GM12874 (cell line): ENCODE data around the gene CSF3.

Experiments used
- CTCF ChIP-seq: IDR thresholded peaks from 2 replicates; pipeline ENCODE4 v1.5.1; 2011; ENCODE audit warnings: low read depth, mild to moderate bottlenecking, control low read depth, low read length, moderate library complexity; ENCODE audit not compliant: insufficient read depth

CSF3 gene

GRCh38 chr17:40015005-40015997 is at the start of gene CSF3:
TSS of gene CSF3 (plus strand) at chr17:40015440. CDS start at chr17:40015475, 35 bp downstream.
- TF ChIP-seq CTCF, result no peak

GRCh38 chr17:39966771-39967170 is 48.5 kb upstream of the CSF3 start:
- TF ChIP-seq CTCF, result no peak

GRCh38 chr17:39968761-39969160 is 46.5 kb upstream of the CSF3 start:
- TF ChIP-seq CTCF, result no peak

- no peak for TF ChIP-seq CTCF
Observed at GRCh38 chr17:39969375-39969774, 45.9 kb upstream of the CSF3 start.

- no peak for TF ChIP-seq CTCF
Observed at GRCh38 chr17:39970157-39970692, 45.0 kb upstream of the CSF3 start.

- TF ChIP-seq CTCF, result no peak
Observed at GRCh38 chr17:39971076-39971603, 44.1 kb upstream of the CSF3 start.

GRCh38 chr17:39972271-39972670 is 43.0 kb upstream of the CSF3 start:
- no peak for TF ChIP-seq CTCF
